ENCODE data around the gene MICU2.

The MICU2 gene, protein sequence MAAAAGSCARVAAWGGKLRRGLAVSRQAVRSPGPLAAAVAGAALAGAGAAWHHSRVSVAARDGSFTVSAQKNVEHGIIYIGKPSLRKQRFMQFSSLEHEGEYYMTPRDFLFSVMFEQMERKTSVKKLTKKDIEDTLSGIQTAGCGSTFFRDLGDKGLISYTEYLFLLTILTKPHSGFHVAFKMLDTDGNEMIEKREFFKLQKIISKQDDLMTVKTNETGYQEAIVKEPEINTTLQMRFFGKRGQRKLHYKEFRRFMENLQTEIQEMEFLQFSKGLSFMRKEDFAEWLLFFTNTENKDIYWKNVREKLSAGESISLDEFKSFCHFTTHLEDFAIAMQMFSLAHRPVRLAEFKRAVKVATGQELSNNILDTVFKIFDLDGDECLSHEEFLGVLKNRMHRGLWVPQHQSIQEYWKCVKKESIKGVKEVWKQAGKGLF

GRCh38 chr13:21603531-21604448 is at the start of gene MICU2:
Gene MICU2, minus strand, starts transcription at chr13:21604170. Its CDS starts 22 bp downstream, at chr13:21604148.
- DNase-seq, result peak; percentile 96

- DNase-seq, result no peak
Observed at GRCh38 chr13:21641629-21642028, 37.7 kb upstream of the MICU2 start.

DNA sequence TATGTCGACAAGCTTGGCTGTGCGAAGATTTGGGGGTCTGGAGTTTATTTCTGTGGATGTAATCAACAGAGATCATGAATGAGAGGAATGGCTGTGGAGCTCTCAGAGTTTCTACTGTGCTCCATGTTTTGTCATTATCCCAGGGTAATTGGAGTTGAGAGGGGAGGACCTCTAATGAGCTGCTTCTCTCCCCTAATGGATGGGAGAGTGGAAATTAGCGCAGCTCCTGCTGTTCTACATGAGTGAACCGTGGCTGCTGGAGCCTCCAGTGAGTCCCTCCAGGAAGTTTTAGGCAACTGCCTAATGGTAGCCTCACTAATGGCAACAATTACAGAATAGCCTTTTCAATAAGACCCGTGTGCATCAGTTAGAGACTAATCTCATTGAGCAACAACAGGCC is 35.6 kb upstream of the MICU2 start:
- no peak for DNase-seq

DNA sequence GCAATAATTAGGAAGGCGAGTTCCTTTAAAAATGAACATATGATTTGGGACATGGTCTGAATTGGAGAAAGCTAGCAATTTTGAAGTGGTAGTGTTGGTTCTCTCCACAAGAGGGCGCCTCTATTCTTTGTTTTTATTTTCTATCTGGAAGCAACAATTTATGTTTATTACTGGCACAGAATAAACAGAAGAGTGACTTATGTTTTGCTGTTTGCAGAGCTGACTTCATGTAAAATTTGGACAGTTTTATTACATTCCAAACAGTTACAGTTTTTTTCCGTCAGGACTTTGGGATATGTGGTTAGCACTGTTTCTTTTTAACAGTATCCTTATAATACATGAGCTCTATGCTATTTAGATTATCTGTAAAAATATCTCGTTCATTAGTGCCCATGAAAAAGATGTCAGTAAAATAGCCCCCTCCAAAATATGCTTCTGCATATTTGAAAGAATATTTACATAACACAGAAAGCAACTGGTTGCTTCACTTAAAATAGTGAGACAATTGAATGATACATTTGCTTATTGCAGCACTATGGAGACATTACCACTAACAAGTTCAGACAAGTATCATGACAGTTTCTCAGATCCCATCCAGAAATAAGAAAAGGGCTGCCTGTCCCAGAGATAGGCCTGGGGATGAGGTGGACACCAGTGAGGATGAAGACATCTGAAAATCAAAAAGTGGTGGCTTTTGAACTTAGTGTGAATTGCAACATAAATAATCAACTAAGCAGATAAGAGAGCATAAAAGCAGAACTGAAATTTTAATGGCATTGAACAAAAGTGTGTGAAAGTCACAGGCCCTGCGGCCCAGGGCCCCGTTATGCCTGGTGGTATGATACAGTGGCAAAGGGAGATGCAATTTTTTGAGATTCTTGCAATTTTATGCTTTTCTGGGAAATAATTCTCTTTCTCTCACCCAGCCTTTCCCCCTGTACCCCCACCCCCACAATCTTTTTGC is 34.6 kb upstream of the MICU2 start:
- peak; percentile 62 for DNase-seq

GRCh38 chr13:21637296-21637695 is 33.3 kb upstream of the MICU2 start:
- peak; percentile 32 for DNase-seq

GRCh38 chr13:21636656-21637055 is 32.7 kb upstream of the MICU2 start:
- no peak for DNase-seq

DNA sequence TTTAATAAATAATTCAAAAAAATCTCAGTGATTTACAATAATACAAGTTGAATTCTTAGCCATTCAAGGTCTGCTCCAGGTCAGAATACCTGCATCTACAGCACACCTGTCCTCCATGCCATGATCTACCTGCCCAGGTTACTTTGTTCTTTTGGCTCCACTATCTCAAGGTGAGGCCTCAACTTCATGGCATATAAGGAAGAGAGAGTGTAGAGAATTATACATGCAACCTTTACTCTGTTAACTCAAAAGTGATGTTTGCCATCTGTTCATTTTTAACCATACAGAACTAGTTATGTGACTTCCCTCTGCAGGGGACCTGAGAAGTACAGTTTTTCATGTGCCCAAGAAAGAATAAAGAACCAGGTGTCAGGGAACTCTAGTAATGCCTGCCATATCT is 28.2 kb upstream of the MICU2 start:
- no peak for DNase-seq

DNA sequence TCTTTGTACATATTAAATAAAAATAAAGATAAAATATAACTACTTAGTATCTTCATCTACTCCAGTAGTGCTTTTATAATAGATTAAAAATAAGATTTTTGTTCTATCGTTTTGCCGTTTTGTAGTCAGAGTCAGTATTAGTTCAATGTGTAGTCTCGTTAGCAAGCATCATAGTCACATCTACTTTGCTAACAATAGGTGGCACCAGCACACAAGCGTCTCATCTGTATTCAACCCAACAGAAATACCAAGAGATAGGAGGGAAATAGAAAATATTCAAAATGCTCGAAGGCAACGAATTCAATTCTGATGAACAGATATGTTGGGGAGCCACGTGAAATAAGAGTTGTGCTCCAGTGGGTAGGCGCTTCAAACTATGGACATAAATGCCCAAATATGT is 21.4 kb upstream of the MICU2 start:
- peak; percentile 68 for DNase-seq

GRCh38 chr13:21620861-21621260 is 16.9 kb upstream of the MICU2 start:
- no peak for DNase-seq

DNA sequence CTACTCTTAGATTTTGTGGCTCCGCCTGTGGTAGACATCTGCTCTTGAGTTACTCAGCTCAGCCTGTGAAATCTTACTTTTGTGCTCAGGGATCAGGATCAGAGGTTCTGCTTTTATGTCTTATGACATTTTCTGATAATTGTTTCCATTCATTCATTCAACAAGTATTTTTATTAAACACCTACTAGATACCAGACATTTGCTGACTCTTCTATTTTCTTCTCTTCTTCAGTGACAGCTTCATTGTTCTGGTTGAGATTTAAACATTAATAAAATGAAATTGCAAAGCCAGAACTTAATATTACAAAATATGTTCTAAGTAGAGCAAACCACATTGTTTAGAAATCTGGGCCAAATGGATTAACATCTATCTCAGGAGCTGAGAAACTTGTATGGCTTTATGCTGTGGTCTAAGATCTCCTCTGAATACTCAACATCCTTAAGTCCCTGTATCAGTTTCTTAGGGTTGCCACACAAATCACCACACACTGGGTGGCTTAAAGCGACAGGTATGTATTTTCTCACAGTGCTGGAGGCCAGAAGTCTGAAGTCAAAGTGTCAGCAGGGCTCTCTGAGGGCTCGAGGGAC is 15.8 kb upstream of the MICU2 start:
- DNase-seq, result no peak

GRCh38 chr13:21616880-21617279 is 12.9 kb upstream of the MICU2 start:
- peak; percentile 13 for DNase-seq

DNA sequence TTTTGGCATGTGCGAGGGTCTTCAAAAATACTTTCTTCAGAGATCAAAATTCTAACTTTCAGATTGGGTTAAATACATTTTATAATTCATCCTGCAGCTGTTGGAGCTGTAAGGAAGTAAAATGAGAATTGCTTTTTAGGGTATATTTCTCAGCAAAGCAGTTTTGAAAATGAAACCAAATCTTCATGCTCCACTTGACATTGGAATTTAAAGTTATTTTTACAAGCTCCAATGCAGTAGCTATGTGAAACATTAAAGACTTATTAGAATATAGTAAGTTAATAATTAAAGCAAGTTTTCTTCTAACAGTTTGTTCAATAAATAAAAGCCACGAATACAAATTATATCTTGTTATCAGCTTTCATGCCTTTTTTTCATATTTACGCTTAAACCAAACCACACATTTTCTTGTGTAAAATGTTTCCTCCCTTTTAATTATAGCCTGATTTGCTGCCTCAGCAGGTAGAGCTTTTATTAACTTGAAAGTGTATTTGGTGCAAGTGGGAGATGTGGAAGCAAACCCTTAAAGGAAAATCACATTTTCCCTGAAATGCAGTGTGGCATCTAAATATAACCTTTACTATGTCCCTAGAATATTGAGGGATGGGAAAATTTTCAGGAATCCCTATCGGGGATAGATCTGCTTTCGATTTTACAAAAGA is 12.4 kb upstream of the MICU2 start:
- DNase-seq, result no peak

DNA sequence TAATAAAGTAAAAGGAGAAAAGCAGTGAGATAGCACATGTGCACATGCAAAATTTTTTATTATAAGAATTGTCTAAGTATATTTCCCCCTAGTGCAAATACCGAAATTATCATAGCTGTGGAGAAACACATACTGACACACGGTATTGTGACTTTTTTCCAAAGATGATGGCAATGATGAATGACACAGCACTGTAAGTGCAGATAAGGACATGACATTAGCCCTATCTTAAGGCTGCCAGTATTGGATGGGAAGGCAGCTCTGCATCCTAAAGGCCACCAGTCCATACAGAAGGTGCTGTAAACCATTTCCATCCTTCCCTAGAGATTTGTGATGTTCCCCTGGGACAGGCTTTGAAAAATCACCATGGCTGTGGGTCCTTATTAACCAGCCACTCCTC is 11.5 kb upstream of the MICU2 start:
- DNase-seq, result peak; percentile 71

DNA sequence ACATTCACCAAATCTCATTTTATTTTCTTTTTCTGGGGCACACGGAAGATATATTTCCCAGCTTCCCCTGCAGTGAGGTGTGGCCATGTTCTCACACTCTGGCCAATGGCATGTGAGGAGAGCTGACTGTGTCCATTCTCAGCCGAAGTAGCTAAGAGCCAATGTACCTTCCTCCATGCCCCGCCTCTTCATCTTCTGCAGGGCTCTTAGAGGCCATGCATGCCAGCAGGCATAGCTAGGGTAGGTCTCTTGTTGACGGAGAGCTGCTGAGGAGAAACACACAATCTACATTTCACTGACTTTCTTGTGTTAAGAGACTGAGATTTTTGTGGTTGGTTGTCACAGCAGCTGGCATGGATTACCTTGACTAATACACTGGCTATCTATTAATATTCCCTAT is 9.8 kb upstream of the MICU2 start:
- no peak for DNase-seq

GRCh38 chr13:21611385-21611784 is 7.4 kb upstream of the MICU2 start:
- DNase-seq, result no peak

GRCh38 chr13:21610687-21611086 is 6.7 kb upstream of the MICU2 start:
- no peak for DNase-seq

DNA sequence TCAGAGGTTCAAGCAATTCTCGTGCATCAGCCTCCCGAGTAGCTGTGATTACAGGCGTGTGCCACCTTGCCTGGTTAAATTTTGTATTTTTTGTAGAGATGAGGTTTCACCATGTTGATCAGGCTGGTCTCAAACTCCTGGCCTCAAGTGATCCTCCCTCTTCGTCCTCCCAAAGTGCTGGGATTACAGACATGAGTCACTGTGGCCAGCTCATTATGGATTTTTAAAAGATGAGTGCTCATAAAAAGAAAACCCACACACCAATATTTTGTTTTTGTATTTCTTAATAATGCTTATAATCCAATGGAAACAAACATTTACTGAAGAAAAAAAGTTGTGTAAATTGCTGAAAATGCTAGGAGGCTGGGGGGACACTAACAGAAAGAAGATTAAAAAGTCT is 5.0 kb upstream of the MICU2 start:
- DNase-seq, result no peak

DNA sequence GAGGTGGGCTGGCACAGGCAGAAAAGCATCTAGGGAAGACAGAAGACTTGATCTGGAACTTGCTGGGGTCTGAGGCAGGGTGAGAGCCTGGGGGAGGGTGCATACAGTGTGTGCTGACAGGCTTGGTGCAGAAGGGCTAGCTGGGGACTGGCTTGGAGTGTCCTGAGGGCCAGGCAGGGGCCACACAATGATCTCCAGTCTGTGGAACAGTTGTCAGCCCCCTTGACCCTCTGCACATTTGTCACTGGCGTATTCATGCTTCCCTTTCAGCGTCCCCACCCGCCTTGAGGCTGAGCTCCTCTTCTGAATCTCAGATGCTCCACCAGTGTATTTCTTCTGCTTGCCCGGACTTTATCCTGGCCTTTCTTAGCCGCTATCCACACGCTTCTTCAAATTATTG is 2.8 kb upstream of the MICU2 start:
- DNase-seq, result no peak

DNA sequence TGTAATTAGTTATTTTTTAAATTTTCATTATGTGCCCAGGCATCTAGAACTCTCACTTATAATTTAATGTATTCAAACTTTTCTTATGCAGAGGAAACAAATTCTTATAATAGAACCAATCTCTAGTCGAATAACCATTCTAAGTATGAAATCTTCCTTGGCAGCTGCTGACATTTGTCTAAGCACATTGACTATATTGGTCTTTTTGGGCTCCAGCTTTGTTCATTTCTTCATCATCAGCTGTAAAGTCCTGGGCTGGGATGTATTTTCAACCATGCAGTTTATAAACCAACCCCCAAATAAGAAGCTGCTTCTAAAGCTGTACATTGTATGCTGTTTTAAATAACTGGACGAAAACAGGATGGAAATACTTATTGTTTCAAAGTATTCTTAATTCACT is 2.3 kb upstream of the MICU2 start:
- DNase-seq, result no peak

GRCh38 chr13:21596722-21597121 is 7.2 kb downstream of the MICU2 start:
- no peak for DNase-seq

GRCh38 chr13:21595546-21595822 is 8.5 kb downstream of the MICU2 start:
- DNase-seq, result no peak

Measured in hematopoietic multipotent progenitor cell treated with erythropoietin and hydrocortisone succinate and interleukin-3 and kit ligand, for 6 days (in vitro differentiated cells).